Erythroblast (primary cell): ENCODE measurements around the gene FAM50B.

Experiments
- GATA1 ChIP-seq: IDR thresholded peaks from 2 replicates; pipeline ENCODE4 v1.6.1; 2011; ENCODE audit warnings: low read depth, mild to moderate bottlenecking, control low read depth, low read length, moderate library complexity
- POLR2A ChIP-seq: IDR thresholded peaks from 2 replicates; pipeline ENCODE4 v1.6.1; 2011; ENCODE audit warnings: mild to moderate bottlenecking, low read length

DNA sequence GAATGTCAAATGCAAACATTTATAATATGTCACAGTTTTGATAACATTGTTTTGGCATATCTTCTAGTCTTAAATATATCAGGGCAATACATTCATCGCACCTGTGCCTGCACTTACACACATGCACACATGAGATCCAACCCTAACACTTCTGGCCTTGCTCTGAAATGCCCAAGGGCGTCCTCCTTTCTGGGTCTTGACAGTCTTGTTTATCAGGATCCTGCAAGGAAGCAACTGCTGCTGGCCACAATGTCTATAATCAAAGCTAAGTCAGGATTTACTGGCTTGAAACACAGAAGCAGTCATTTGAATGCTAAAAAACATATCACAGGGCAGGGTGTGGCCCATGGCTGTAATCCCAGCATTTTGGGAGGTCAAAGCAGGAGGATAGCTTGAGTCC, 32.9 kb upstream of the FAM50B start:
- no peak for TF ChIP-seq POLR2A
- TF ChIP-seq GATA1 = no peak
